ENCODE data around the gene BEX3.

BEX3 gene

GRCh38 chrX:103418811-103419340, 42.5 kb downstream of the BEX3 start:
- DNase-seq, result no peak

- DNase-seq, result peak in 19 of 56 donors; percentile 0 to 39 (median 2)
These were observed 47.8 kb downstream of the BEX3 start for GRCh38 chrX:103423955-103424638.
